T-helper 1 cell (primary cell): ENCODE results near the gene PSMB9.
"Not testable (repeated sequence)": the region's sequence is repeated elsewhere in the genome, so short reads cannot be mapped to it uniquely, and the experiment has no call there.

ENCODE experiments used
- DNase-seq, 5 donors: peaks; one replicate each; pipeline ENCODE4 v3.0.0-alpha.2; 2012 to 2020

PSMB9 gene

GRCh38 chr6:32865724-32866443 is 11.9 kb downstream of the PSMB9 start:
- DNase-seq = no peak

GRCh38 chr6:32867022-32867477 is 13.1 kb downstream of the PSMB9 start:
- no peak for DNase-seq

- no peak for DNase-seq
Measured at GRCh38 chr6:32867554-32868256, 13.7 kb downstream of the PSMB9 start.

- DNase-seq = peak; percentile 60 to 89 (median 80)
Measured at GRCh38 chr6:32868257-32868788, 14.3 kb downstream of the PSMB9 start.

GRCh38 chr6:32873947-32874346 is 20.0 kb downstream of the PSMB9 start:
- not testable (repeated sequence) for DNase-seq

- no peak for DNase-seq
Measured at GRCh38 chr6:32876603-32877002, 22.6 kb downstream of the PSMB9 start.

GRCh38 chr6:32879691-32880090 is 25.7 kb downstream of the PSMB9 start:
- no peak for DNase-seq

- not testable (repeated sequence) for DNase-seq
Measured at GRCh38 chr6:32880962-32881361, 27.0 kb downstream of the PSMB9 start.

- no peak for DNase-seq
Measured at GRCh38 chr6:32882879-32883250, 28.9 kb downstream of the PSMB9 start.

GRCh38 chr6:32883789-32884188 is 29.8 kb downstream of the PSMB9 start:
- DNase-seq = no peak

- DNase-seq = peak in 1 of 5 donors; percentile 74
Measured at GRCh38 chr6:32885698-32886286, 31.8 kb downstream of the PSMB9 start.

GRCh38 chr6:32886681-32887383 is 32.8 kb downstream of the PSMB9 start:
- no peak for DNase-seq

GRCh38 chr6:32887616-32888015 is 33.6 kb downstream of the PSMB9 start:
- DNase-seq = no peak

- DNase-seq = no peak
Measured at GRCh38 chr6:32888576-32888975, 34.6 kb downstream of the PSMB9 start.

GRCh38 chr6:32889533-32889932 is 35.5 kb downstream of the PSMB9 start:
- DNase-seq = no peak

GRCh38 chr6:32890831-32891230 is 36.8 kb downstream of the PSMB9 start:
- DNase-seq = no peak

GRCh38 chr6:32894085-32895005 is 40.4 kb downstream of the PSMB9 start:
- peak; percentile 87 to 94 (median 90) for DNase-seq

GRCh38 chr6:32895006-32895345 is 41.0 kb downstream of the PSMB9 start:
- DNase-seq = no peak

- DNase-seq = no peak
Measured at GRCh38 chr6:32903952-32904351, 50.0 kb downstream of the PSMB9 start.

GRCh38 chr6:32905078-32905477 is 51.1 kb downstream of the PSMB9 start:
- DNase-seq = no peak

GRCh38 chr6:32906539-32906938 is 52.5 kb downstream of the PSMB9 start:
- DNase-seq = no peak

- no peak for DNase-seq
Measured at GRCh38 chr6:32908897-32909296, 54.9 kb downstream of the PSMB9 start.
